ENCODE measurements around the gene CADM1. TPM values are rescaled to one million over a fixed set of nuclear protein-coding genes. Genes with fewer than 3 reads are reported as not detected.

CADM1 gene
- total and polyA plus RNA-seq, 9 donors: 6.6 to 61.2 (median 17.2) TPM

DNA sequence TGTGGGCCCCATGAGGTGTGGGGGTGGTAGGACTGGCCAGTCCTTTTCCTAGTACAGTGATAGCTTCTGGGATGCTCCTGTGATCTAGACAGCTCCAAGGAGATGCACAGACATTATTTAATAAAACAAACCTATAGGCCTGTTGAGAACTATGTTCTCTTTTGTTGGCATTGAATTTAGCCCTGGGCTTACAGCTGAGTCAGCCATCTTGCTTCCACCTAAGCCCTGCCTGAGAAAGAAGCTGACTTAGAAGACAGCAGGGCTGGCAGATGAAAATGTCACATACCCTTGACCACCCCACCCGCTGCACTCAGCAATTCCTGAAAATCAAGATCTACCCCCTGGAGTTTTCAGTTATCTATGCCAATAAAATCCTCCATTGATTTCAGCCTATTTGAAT is 353.2 kb downstream of the CADM1 start:
- 87 to 96% (median 94%) methylated on average over 1 of the region's 1 CpG for WGBS, 3 donors
- Histone ChIP-seq H3K36me3 (no peaks in the 10 kb centered on the region), H3K27ac (no peak overlapping the region), H3K9me3 (no peaks in the 10 kb centered on the region), H3K4me3 (no peak overlapping the region), H3K27me3 (no peaks in the 10 kb centered on the region), H3K4me1 (ENCODE audit: insufficient read depth) (no peaks in the 10 kb centered on the region)
- intact Hi-C loops (cut with DNase I): no loop called here
- TF ChIP-seq EP300 (IDR thresholded peaks at IDR 0.05): no peak
- no peak for TF ChIP-seq POLR2A (IDR thresholded peaks at IDR 0.05)
- no peak for TF ChIP-seq CTCF (IDR thresholded peaks at IDR 0.05)
- no peak for DNase-seq

DNA sequence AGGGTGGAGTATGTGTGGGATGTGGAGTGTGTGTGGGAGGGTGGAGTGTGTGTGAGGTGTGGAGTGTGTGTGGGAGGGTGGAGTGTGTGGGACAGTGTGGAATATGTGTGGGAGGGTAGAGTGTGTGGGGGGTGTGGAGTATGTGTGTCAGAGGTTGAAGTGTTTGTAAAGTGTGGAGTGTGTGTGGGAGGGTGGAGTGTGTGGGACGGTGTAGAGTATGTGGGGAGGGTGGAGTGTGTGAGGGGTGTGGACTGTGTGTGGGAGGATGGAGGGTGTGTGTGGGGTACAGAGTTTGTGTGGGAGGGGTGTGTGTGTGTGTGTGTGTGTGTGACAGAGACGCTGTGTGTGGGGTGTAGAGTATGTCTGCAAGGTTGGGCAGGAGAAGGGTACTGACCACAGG is 355.5 kb downstream of the CADM1 start:
- 33 to 50% (median 42%) methylated on average over 2 of the region's 2 CpGs for WGBS, 3 donors
- no peak overlapping the region for H3K4me3 ChIP-seq
- intact Hi-C loops (cut with DNase I): no loop called here
- no peaks in the 10 kb centered on the region for H3K27me3 ChIP-seq
- no peak for DNase-seq
- TF ChIP-seq CTCF (IDR thresholded peaks at IDR 0.05) (no peak), POLR2A (IDR thresholded peaks at IDR 0.05) (no peak), EP300 (IDR thresholded peaks at IDR 0.05) (no peak)
- H3K9me3 ChIP-seq: no peaks in the 10 kb centered on the region
- no peaks in the 10 kb centered on the region for H3K36me3 ChIP-seq
- no peak overlapping the region for H3K27ac ChIP-seq
- no peaks in the 10 kb centered on the region for H3K4me1 ChIP-seq (ENCODE audit: insufficient read depth)

DNA sequence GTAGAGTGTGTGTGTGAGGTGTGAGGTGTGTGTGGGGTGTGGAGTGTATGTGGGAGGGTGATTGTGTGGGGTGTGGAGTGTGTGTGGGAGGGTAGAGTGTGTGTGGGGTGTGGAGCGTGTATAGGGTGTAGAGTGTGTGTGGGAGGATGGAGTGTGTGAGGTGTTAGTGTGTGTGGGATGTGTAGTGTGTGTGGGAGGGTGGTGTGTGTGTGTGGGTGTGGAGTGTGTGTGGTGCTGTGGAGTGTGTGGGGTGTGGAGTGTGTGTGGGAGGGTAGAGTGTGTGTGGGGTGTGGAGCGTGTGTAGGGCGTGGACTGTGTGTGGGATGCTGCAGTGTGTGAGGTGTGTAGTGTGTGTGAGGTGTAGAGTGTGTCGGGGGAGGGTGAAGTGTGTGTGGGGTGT is 356.1 kb downstream of the CADM1 start:
- H3K27me3 ChIP-seq: no peaks in the 10 kb centered on the region
- no peak overlapping the region for H3K27ac ChIP-seq
- H3K4me1 ChIP-seq (ENCODE audit: insufficient read depth): no peaks in the 10 kb centered on the region
- WGBS, 3 donors: 71 to 82% (median 76%) methylated on average over 4 of the region's 4 CpGs
- H3K4me3 ChIP-seq: no peak overlapping the region
- intact Hi-C loops (cut with DNase I): no loop called here
- H3K9me3 ChIP-seq: no peaks in the 10 kb centered on the region
- no peak for TF ChIP-seq CTCF (IDR thresholded peaks at IDR 0.05)
- TF ChIP-seq EP300 (IDR thresholded peaks at IDR 0.05): no peak
- no peak for TF ChIP-seq POLR2A (IDR thresholded peaks at IDR 0.05)
- DNase-seq: no peak
- H3K36me3 ChIP-seq: no peaks in the 10 kb centered on the region

DNA sequence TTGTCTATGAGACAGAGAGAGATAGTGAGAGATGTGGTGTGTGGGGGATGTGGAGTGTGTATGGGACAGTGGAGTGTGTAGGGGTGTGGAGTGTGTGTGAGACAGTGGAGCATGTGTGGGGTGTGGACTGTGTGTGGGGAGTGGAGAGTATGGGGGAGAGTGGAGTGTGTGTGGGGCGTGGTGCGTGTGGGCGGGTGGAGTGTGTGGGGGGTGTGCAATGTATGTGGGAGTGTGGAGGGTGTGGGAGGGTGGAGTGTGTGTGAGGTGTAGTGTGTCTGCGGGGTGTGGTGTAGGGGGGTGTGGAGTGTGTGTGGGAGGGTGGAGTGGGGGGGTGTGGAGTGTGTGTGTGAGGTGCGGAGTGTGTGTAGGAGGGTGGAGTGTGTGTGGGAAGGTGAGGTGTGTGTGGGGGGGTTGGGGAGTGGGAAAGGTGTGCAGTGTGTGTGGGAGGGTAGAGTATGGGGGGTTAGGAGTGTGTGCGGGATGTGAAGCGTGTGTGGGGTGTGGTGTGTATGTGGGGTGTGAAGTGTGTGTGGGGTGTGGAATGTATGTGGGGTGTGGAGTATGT is 356.9 kb downstream of the CADM1 start:
- Histone ChIP-seq H3K9me3 (no peaks in the 10 kb centered on the region), H3K4me1 (ENCODE audit: insufficient read depth) (no peaks in the 10 kb centered on the region), H3K27me3 (no peaks in the 10 kb centered on the region), H3K4me3 (no peak overlapping the region), H3K27ac (no peak overlapping the region), H3K36me3 (no peaks in the 10 kb centered on the region)
- 71 to 87% (median 74%) methylated on average over 7 of the region's 7 CpGs for WGBS, 3 donors
- DNase-seq: no peak
- TF ChIP-seq CTCF (IDR thresholded peaks at IDR 0.05): no peak
- TF ChIP-seq POLR2A (IDR thresholded peaks at IDR 0.05): no peak
- TF ChIP-seq EP300 (IDR thresholded peaks at IDR 0.05): no peak
- intact Hi-C loops (cut with DNase I): no loop called here
